ENCODE measurements around the gene FBXO31. TPM values are rescaled to one million over a fixed set of nuclear protein-coding genes. Genes with fewer than 3 reads are reported as not detected.

The FBXO31 gene
- polyA plus RNA-seq, 1 donor from 2014 or later = 20.6 TPM

DNA sequence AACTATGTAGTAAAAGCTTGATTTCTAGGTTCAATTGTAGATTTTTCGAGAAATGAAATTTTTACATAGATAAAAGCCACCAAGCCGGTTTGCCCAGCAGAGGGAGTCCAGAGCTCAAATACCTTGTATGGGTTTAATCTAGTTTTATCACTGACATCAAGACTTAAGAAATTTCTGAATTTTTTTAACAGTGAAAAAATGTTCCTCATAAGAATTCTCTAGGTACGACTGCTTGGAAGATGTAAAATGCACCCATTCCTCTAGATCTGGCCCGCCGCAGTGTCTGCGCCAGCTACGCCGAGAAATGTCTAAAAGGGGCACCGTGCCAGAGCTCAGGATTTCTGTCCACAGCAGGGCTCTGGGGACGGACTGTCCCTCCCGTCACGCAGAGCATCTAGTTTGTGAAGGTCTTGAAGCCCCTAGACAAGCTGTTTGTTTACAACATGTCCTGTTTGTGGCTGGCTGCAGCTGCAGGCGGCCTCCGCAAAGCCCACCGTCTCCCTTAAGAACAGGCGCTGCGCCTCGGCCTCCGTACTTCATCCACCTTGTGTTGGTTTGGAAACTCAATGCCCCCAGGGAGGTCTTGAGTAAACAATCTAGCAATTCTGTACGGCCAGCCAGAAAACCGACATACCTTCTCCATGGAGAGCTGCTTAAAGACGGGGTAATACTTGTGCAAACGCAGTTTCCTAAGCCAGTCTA is 33.4 kb upstream of the FBXO31 start:
- Histone ChIP-seq H3K27ac (ENCODE audit: low read length) (no peak overlapping the region), H3K36me3 (ENCODE audit: insufficient read depth, low read length) (no peaks in the 10 kb centered on the region)

DNA sequence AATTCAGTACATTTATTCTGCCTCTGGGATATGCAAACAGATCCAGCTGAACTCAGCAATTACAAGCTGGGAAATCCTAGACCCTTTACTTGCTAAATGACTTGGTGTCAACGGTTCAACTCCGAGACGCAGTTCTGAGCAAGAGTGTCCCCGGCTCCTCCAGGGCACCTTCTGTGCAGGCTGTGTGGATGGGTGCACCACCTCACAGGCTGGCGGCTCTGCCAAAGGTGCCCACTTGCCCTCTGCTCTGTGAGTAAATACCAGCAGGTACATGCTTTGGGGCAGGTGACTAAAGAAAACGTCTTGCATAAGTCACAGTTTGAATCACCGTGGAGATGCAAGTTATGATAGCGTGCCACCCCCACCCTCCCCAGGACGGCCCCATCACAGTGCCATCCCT is 31.9 kb upstream of the FBXO31 start:
- no peak overlapping the region for H2AFZ ChIP-seq (ENCODE audit: low read depth, low read length)
- H3K4me2 ChIP-seq (ENCODE audit: low read length) = no peak overlapping the region
- no peak overlapping the region for H3K27ac ChIP-seq (ENCODE audit: low read length)
- H4K20me1 ChIP-seq (ENCODE audit: insufficient read depth) = no peaks in the 10 kb centered on the region
- H3K9ac ChIP-seq (ENCODE audit: low read length) = no peak overlapping the region
- H3F3A ChIP-seq (ENCODE audit: insufficient read depth, low read length, poor library complexity, severe bottlenecking) = no peaks in the 10 kb centered on the region
- H3K4me3 ChIP-seq (ENCODE audit: low read length) = no peak overlapping the region
- H3K36me3 ChIP-seq (ENCODE audit: insufficient read depth, low read length) = no peaks in the 10 kb centered on the region
- H3K27me3 ChIP-seq (ENCODE audit: insufficient read depth, low read depth, low read length) = no peaks in the 10 kb centered on the region
- no peaks in the 10 kb centered on the region for H3K9me2 ChIP-seq (ENCODE audit: insufficient read depth, low read length)
- no peaks in the 10 kb centered on the region for H3K79me2 ChIP-seq (replicated peaks; ENCODE audit: insufficient read depth, low read length)
- H3K9me3 ChIP-seq (ENCODE audit: low read length) = no peaks in the 10 kb centered on the region
- no peak for TF ChIP-seq POLR2AphosphoS5 (IDR thresholded peaks at IDR 0.05)
- no peak for TF ChIP-seq RAD21 (conservative IDR thresholded peaks at IDR 0.05)
- TF ChIP-seq EP300 (conservative IDR thresholded peaks at IDR 0.05; ENCODE audit: poor library complexity, severe bottlenecking) = no peak
- TF ChIP-seq MXI1 (conservative IDR thresholded peaks at IDR 0.05; ENCODE audit: poor library complexity, severe bottlenecking) = no peak
- no peak for TF ChIP-seq TAF1 (IDR thresholded peaks at IDR 0.05; ENCODE audit: low read depth)
- no peak for TF ChIP-seq SMC3 (conservative IDR thresholded peaks at IDR 0.05; ENCODE audit: poor library complexity)
- no peak for TF ChIP-seq CTCF (IDR thresholded peaks at IDR 0.05; ENCODE audit: poor library complexity, severe bottlenecking)
- no peak for TF ChIP-seq EZH2 (IDR thresholded peaks at IDR 0.05; ENCODE audit: borderline replicate concordance, insufficient read depth, low read length, poor library complexity, severe bottlenecking)

More for the DNA sequence above, 33.4 kb upstream of the FBXO31 start:
- Histone ChIP-seq H3F3A (ENCODE audit: insufficient read depth, low read length, poor library complexity, severe bottlenecking) (no peaks in the 10 kb centered on the region), H3K27me3 (ENCODE audit: insufficient read depth, low read depth, low read length) (no peaks in the 10 kb centered on the region), H3K79me2 (replicated peaks; ENCODE audit: insufficient read depth, low read length) (no peaks in the 10 kb centered on the region), H3K9me2 (ENCODE audit: insufficient read depth, low read length) (no peaks in the 10 kb centered on the region), H3K9me3 (ENCODE audit: low read length) (no peaks in the 10 kb centered on the region), H3K9ac (ENCODE audit: low read length) (no peak overlapping the region), H3K4me2 (ENCODE audit: low read length) (no peak overlapping the region), H2AFZ (ENCODE audit: low read depth, low read length) (no peak overlapping the region), H4K20me1 (ENCODE audit: insufficient read depth) (no peaks in the 10 kb centered on the region), H3K4me3 (ENCODE audit: low read length) (no peak overlapping the region)
- TF ChIP-seq CTCF (IDR thresholded peaks at IDR 0.05; ENCODE audit: poor library complexity, severe bottlenecking) (peak; percentile 68), EP300 (conservative IDR thresholded peaks at IDR 0.05; ENCODE audit: poor library complexity, severe bottlenecking) (no peak), MXI1 (conservative IDR thresholded peaks at IDR 0.05; ENCODE audit: poor library complexity, severe bottlenecking) (no peak), TAF1 (IDR thresholded peaks at IDR 0.05; ENCODE audit: low read depth) (no peak), SMC3 (conservative IDR thresholded peaks at IDR 0.05; ENCODE audit: poor library complexity) (peak; percentile 77), EZH2 (IDR thresholded peaks at IDR 0.05; ENCODE audit: borderline replicate concordance, insufficient read depth, low read length, poor library complexity, severe bottlenecking) (no peak), POLR2AphosphoS5 (IDR thresholded peaks at IDR 0.05) (no peak), RAD21 (conservative IDR thresholded peaks at IDR 0.05) (peak; percentile 71)
- TF ChIP-seq, protein P1, sequence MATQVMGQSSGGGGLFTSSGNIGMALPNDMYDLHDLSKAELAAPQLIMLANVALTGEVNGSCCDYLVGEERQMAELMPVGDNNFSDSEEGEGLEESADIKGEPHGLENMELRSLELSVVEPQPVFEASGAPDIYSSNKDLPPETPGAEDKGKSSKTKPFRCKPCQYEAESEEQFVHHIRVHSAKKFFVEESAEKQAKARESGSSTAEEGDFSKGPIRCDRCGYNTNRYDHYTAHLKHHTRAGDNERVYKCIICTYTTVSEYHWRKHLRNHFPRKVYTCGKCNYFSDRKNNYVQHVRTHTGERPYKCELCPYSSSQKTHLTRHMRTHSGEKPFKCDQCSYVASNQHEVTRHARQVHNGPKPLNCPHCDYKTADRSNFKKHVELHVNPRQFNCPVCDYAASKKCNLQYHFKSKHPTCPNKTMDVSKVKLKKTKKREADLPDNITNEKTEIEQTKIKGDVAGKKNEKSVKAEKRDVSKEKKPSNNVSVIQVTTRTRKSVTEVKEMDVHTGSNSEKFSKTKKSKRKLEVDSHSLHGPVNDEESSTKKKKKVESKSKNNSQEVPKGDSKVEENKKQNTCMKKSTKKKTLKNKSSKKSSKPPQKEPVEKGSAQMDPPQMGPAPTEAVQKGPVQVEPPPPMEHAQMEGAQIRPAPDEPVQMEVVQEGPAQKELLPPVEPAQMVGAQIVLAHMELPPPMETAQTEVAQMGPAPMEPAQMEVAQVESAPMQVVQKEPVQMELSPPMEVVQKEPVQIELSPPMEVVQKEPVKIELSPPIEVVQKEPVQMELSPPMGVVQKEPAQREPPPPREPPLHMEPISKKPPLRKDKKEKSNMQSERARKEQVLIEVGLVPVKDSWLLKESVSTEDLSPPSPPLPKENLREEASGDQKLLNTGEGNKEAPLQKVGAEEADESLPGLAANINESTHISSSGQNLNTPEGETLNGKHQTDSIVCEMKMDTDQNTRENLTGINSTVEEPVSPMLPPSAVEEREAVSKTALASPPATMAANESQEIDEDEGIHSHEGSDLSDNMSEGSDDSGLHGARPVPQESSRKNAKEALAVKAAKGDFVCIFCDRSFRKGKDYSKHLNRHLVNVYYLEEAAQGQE (IDR thresholded peaks at IDR 0.05; ENCODE audit: borderline replicate concordance) = no peak
